Measurements from ENCODE around the gene JUND.

JUND gene

DNA sequence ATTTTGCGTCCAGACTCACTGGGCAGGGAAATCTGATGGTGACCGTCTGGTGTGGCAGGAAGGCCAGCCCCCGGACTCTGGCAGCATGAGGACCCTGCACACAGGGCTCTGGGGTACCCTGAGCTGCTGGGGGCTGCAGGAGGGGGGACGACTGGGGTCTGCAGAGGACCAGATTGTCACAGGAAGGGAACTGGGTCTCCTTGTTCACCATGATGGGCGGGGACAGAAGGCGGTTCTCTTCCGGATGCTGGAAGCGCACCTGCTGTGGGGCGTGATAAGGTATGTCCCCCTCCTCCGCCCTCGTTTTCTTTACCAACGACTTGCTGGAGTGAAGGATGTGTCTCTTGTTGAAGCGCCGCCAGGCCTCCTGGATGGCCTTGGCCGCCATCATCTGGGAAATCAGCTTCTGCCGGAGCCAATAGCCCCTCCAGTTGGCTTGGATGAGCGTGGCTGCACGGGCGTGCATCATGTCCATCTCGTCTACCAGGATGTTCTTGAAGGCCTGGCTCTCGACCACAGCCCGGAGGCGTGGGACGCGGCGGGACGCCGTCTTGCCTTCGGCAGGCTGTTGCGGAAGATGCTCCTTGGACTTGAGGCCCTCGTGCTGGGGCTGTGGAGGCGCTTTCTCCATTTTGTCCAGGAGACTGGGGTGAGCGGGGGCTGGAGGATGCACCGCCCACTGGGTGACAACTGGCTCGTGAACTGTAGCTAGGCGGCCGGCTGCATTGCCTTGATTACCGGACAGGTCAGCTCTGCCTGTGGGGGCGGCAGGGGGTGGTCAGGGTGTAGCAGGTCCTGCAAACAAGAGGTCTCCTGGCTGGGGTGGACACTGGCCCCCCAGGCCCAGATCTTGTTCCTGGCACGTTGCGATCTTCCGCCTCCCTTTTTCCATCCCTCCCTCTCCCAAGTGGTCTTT, 14.4 kb downstream of the JUND start:
- no peak for DNase-seq

DNA sequence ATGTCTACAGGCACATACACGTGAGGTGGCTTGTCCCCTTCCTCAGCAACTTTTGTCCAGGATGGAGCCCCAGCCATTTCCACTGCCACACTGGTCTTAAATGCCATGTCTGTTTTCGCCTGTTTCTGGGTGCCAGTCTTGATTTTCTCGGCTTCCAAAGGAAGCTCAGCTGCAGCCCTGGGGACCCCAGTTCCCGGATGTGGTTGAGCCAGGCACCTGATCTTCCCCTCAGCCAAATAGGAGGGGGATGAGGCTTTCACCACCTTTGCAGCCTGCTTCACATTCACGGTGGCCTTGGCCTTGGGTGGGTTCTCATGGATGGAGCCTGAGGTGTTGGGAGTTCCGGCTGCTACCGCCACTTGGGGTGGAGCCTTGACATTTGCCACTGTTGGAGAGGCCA, 15.8 kb downstream of the JUND start:
- no peak for DNase-seq

DNA sequence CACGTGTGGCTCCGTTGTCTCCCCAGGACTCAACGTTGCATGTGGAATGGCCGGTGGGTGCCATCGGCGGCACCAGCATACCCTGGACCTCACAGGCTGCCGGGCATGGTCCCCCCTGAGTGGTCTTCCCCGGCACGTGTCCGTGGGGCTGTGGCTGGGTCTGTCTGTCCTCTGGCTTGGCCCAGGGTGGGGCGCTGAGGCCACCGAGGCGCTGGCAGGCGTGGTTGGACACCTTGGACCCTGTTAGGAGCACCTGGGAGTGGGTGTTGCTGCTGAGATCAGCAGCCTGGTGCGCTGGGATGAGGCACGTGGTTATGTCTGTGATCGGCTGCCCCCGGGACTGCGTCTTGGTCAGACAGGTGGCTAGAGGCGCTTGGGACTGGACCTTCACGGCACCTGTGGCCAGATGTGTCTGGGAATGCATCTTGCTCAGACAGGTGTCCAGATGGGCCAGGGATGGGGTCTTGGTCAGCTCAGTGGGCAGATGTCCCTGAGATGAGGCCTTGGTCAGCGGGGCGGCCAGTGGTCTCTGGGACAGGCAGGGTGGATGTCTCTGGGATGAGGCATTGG, 16.4 kb downstream of the JUND start:
- DNase-seq, result no peak

DNA sequence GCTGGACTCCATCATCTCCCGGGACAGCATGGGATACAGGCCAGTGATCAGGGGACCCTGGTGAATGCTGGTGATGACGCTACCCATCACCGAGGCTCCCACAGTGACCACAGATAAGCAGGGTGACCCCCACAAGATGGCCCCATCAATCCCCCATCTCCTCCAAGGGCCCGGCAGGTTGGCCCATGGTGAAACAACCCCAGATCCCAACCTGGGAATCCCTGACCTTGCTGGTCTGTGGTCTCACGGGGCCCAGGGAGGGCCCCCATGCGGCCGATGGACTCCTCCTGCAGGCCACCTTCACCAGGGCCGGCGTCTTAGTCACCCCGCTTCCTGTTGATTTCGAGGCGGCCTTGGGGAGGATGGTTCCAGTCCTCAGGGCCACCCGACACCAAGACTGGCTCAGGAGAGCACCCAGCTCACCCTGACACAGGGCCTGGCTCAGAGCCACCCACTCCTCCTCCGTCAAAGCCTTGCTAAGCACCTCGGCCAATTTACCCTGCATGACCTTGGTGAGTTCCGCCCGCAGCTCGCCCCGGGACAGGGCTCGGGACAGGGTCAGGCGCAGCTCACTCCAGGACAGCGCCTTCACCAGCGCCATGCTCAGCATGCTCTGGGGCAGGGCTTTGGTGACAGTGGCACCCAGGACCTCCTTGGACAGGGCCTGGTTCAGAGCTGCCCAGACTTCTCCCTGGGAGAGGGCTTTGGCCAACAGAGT, 17.1 kb downstream of the JUND start:
- no peak for DNase-seq

DNA sequence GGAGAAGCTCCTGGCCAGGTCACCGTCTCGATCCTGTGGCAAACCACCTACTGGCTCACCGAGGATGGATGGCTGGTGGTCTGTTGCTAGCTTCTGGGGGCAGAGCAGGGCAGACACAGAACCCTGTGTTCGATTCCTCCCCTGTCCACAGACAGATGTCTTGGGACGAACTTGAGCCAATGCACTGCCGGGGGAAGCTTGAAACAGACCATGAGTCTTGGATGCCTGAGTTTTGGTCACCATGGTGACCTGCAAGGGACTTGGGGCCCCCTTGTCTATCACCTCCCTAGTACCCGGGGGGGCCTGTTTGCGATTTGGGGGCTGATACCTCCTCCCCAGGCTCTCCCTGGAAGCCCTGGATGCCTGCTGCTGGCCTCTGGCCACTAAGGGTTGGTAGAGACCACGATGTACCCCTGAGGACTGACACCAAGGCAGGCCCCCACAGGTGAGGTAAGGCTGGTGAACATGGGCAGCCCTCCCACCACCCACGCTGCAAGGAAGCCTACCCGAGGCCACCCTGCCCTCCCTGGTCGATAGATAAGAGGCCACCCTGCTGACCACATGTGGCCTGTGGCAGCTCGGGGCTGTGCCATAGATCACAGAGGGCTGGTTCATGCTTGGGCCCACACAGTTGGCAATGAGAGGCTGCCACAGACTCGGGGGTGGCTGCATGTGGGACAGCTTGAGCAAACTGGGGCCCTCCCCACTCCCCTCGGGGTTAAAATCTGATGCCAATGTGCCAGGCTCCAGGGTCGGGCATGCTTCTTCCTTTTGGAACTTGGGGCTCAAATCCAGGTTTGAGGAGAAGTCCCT, 17.9 kb downstream of the JUND start:
- no peak for DNase-seq

DNA sequence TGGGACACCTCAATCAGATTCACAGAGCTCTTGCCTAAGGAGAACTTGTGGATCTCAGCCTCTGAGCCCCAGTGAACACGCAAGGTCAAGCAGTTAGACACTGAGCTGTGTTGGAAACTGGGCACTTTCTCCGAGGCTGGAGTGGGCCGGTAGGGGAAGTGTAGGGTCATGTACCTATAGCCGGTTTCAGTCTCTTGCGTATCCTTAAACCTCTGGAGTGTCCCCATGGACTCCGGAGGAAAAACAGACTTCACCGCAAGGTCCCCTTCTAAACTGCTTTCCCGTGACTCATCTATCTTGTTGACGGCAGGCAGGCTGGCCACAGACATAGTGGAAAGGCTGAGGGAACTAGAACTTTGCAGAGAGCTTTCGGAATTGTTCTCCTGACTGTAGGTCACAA, 18.5 kb downstream of the JUND start:
- no peak for DNase-seq

DNA sequence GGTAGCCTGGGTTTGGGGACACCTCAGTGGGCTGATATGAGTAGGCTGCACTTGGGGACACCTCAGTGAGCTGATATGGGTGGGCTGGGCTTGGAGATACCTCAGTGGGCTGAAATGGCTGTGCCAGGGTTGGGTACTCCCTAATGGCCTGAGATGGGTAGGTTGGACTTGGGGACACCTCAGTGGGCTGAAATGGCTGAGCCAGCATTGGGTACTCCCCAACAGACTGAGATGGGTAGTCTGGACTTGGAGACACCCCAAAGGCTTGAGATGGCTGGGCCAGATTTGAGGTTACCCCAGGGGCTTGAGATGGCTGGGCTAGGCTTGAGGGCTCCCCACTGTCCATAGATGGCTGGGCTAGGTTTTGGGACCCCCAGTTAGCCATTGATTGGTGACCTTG, 19.3 kb downstream of the JUND start:
- no peak for DNase-seq

DNA sequence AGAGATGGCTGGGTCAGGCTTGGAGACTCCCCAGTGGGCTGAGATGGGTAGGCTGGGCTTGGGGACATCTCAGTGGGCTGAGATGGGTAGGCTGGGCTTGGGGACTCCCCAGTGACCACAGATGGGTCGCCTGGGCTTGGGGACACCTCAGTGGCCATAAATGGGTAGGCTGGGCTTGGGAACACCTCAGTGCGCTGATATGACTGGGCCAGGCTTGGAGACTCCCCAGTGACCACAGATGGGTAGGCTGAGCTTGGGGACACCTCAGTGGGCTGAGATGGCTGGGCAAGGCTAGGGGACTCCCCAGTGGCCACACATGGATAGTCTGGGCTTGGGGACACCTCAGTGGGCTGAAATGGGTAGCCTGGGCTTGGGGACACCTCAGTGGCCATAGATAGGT, 19.9 kb downstream of the JUND start:
- no peak for DNase-seq

DNA sequence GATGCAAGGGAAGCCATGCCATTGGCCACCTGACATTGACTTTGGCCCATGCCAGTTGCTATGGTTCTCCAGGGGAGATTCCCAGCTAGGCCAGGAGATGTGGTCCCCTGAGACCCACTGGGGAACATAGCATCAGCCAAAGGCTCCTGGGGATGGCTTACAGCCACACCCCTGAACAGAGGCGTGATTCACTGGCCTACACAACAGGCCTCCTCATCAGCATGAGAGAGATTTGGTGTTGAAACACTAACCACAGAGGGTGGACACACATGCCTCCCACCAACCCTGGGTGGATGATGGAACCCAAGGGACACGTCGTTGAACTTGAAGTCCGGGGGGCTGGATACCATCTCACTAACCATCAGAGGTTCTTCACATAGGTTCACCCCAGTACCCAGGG, 21.5 kb downstream of the JUND start:
- DNase-seq, result no peak

DNA sequence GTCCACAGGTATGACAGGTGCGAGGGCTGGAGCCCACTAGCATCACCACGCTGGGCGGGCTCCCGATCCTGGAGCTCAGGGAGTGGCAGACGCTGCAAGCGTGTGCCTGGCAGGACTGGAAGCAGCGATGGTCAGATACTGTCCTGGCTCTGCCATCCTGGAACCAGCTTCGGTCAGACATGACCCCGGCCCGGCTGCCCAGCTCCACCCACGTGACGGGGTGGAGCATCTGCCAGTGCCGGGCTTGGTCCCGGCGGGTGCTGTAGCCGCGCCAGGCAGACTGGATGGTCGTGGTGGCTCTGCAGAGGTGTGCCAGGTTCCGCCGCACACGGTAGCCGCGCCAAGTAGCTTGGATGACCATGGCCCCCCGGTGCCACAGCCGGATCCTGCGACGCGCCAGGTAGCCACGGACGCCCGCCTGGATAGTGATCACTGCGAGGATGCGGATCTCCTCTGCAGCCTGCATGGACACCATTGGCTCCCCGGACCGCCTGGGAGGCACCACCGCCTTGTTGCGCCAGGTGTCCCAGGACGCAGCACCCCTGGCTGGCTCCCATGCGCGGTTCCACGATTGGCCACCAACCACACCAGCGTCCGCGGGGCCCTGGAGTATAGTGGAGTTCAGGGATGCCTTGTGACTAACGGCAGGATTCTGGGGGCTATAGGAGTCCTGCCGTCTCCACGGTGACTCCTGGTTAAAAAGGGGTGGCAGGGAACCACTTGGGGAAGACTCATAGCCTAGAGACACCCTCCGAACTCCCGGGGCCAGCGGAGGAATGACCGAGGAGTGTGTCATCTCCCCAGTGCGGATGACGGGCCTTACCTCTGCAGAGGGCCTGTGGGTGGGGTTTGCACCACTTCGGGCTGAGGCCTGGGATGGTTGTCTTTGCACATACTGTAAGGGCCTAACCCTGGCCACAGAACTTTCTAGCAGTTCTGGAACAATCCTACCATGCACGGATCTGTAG, 23.6 kb downstream of the JUND start:
- no peak for DNase-seq

DNA sequence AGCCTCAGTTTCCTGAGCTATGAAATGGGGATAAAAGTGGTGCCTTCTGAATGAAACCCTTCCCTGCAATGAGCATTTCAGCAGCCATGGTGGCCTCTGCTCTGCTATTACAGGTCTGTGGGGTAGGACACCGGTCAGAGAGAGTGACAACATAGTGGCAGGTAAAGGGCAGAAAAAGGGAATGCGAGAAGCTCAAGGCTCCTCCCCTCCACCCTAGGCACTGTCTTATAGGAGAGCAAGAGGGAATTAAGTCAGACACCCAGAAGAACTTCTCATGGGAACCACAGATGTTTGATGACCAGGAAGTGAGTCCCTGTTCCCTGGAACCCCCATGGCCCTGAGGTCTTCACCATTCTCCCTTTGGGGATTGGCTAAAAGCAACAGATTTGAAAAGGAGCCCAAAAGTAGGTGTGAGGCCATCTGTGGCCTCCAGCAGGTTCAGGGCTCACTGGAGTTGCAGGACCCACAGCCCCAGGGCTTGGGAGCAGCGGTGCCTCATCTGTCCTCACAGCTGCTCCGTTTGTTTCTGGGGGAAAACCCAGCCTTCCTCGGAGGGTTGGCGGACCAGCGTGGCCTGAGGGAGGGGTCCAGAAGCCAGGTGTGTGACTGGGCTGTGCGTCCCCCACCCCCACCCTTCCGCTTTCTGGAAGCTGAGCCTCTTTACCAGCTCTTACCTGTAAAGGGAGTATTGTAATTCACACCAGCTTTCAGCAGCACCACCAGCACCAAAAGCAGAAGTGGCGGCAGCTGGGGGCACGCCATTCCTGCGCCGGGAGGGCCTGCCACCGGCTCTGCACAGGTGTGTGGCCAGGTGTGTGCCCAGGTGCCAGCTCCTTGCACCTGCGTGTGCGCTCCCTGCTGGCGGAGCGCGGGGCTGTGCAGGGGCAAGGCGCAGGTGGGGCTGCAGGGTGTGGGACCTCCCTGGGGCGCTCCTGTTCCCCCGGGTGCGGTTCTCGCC, 26.6 kb downstream of the JUND start:
- DNase-seq, result no peak

DNA sequence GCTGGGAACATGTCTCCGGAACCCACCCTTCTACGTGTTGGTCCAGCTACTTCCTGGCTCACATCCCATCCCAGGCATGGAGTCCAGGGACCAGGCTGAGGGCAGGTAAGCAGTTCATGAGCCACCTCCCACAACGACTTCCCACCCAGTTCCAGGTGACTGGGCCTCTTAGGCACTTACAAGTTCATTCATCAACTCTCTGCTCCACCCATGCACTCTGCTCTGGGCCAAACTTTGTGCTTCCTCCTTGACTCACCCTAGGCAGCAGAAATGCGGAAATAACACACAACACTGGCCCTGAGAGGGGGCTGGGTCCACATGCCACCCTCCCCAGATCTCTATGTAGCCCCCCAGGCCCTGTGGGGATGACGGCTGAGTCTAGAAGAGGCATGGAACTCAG, 27.7 kb downstream of the JUND start:
- no peak for DNase-seq

DNA sequence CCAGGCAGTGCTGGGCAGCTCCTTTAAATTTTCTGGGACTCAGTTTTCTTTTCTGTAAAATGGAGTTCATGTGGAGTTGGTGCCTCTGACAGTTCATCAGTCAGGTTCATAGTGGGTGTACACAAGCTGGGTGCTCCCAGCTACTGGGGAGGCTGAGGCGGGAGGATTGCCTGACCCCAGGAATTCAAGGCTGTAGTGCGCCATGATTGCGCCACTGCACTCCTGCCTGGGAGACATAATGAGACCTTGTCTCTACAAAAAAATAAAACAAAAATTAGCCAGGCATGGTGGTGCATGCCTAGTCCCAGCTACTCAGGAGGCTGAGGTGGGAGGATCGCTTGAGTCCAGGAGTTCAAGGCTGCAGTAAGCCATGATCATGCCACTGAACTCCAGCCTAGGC, 28.3 kb downstream of the JUND start:
- no peak for DNase-seq

DNA sequence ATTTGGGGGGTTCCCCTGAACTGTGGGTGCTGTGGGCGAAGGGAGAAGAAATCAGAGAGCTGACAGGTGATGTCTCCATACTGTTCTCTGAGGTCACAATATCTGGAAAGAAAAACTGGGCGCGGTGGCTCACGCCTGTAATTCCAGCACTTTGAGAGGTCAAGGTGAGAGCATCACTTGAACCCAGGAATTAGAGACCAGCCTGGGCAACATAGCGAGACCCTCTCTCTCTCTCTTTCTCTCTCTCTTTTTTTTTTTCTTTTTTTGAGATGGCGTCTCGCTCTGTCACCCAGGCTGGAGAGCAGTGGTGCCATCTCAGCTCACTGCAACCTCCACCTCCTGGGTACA, 29.1 kb downstream of the JUND start:
- no peak for DNase-seq

DNA sequence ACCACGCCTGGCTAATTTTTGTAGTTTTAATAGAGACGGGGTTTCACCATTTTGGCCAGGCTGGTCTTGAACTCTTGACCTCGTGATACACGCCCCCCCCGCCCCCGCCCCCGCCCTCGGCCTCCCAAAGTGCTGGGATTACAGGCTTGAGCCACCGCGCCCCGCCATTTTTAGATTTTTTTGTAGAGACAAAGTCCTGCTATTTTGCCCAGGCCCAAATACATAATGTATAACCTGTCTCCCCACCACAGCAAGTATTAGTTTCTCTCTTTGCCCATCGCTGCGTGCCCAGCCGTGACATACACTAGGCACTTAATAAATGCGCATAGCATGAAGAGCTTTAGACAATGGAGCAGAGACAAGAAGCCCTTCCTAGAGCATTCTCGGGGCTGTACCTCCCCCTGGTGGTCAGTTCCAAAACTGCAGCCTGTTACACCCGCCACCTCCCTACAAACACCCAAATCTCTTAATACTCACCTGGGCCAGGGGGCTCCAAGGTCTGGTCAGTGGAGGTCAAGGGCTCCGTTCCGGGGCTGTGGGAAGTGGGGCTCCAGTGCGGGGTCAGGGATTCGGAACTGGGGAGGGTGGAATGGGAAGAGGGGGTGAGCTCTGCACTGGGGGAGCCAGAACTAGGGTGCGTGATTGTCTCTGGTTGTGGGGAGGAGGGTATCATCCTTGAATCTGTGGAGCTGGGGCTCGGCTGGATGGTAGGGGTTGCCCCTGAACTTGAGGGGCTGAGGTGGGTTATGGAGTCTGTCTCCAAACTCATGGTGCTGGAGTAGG, 29.6 kb downstream of the JUND start:
- peak; percentile 71 to 81 (median 76) for DNase-seq

DNA sequence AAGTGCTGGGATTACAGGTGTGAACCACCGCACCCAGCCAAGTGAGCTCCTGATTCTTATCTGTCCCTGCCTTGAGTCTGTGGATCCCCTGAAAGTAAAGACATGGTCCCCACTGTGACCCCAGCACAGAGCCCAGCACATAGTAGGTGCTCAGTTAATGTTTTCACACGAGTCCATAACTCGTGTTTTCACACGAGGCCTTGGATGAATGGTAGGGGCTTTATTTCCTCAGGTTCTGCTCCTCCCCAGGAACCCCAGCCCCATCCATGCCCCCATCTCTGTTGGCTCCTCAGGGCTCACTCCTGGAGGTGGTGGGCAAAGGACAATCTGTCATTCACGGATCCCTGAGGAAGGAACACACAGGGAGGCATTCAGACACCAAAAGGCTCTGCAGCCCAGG, 31.6 kb downstream of the JUND start:
- no peak for DNase-seq

DNA sequence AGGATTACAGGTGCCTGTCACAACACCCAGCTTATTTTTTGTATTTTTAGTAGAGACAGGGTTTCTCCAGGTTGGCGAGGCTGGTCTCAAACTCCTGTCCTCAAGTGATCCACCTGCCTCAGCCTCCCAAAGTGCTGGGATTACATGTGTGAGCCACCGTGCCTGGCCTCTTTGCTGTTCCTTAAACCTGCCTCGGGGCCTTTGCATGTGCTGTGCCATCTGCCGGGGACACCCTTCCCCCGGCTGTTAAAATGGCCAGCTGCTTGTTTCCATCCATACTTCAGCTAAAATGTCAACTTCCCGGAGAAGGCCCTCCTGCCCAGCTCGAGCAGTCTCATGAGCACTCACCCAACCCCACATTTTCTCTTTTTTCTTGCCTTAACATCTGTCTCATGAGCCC, 36.1 kb downstream of the JUND start:
- no peak for DNase-seq

DNA sequence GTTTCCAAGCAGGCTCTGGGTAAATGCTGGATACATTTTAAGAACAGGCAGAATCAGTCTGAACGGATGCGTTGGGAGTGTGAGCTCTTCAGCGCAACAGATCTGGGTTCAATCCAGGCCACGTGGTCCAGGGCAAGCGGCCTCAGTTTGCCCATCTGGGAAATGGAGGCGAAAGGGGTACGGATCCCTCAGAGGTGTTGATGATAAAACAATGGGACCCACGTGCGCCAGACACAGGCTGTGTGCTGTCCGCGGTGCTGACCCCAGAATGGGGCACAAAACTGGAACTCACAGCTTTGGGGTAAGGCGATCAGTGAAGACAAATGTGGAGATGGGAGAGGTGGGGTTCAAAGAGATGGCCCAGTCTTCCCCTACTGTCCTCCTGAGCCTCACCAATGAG, 42.1 kb downstream of the JUND start:
- DNase-seq, result no peak

DNA sequence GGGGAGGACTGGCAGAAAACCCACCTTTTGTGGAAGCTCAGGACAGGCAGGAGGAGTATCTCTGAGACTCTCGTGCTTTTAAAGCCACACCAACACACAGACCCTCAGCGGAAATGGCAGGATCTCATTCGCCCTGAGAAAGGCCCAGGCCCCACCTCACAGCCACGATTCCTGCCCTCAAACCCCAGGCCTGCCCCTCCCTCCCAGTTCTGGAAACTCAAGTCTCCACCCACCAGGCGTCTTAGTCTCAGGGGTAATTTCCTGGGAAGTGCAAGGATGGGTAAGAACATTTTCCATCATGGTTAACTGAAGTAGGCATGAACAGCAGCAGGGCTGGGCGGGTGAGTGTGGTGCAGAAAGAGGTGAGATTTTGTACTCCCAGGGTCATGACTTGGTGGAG, 47.2 kb downstream of the JUND start:
- no peak for DNase-seq

DNA sequence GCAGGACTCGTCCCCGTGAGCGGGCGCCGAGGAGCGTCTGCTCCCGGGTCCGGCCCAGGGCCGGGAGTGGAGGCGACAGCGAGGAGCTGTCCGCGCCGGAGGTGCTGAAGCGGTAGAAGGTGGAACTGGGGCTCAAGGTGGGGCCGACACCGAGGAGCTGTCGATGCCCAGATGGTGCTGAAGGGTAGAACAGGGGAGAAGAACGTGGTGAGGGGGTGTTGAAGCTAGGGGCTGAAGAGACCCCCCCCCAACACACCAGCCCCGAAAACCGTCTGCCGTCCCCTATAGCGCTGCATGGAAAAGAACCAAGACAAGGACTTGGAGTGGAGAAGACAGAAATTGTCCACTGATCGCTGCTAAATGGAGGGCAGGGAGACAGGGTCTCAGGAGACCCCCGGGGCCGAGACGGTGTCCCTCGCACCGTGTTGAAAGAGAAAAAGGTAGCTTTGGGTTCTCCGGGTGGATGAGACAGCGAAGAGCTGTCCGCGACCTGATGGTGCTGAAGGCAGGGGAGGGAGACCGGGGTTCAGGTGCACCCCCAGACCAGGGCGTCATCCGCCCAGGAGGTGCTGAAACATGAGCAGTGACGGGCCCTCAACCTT, 48.1 kb downstream of the JUND start:
- peak in 3 of 4 experiments; percentile 7 to 34 (median 19) for DNase-seq

Data from activated naive CD4-positive, alpha-beta T cell (primary cell).